RWPE2 (cell line): ENCODE results near the gene CTNND2.
"Not testable (repeated sequence)": the region's sequence is repeated elsewhere in the genome, so short reads cannot be mapped to it uniquely, and the experiment has no call there.

Experiments
- ATAC-seq: fragments of 200-7000 bp; cut with Tn5 transposase; 3 replicates; pipeline ENCODE4 v1.9.1; 2021; ENCODE audit warnings: low read depth
- DNase-seq: peaks from one replicate; pipeline ENCODE4 v3.0.0-alpha.2; 2020; ENCODE audit warnings: low spot score
- H3K27ac ChIP-seq: fragments of 450-650 bp; 2 replicates; pipeline ENCODE4 v1.5.1; 2017; ENCODE audit warnings: mild to moderate bottlenecking; ENCODE audit not compliant: poor library complexity, severe bottlenecking
- H3K27me3 ChIP-seq: fragments of 250-450 bp; sonication (Bioruptor Pico); 2 replicates; pipeline ENCODE4 v1.5.1; 2021; ENCODE audit warnings: mild to moderate bottlenecking, moderate library complexity; ENCODE audit not compliant: insufficient read depth, poor library complexity, severe bottlenecking
- H3K36me3 ChIP-seq: fragments of 250-450 bp; sonication (Bioruptor Pico); 2 replicates; pipeline ENCODE4 v1.5.1; 2020; ENCODE audit warnings: low read depth, mild to moderate bottlenecking, moderate library complexity
- H3K4me1 ChIP-seq: fragments of 250-450 bp; sonication (Bioruptor Pico); 2 replicates; pipeline ENCODE4 v1.5.1; 2021; ENCODE audit warnings: mild to moderate bottlenecking, moderate library complexity; ENCODE audit not compliant: insufficient read depth, poor library complexity, severe bottlenecking
- H3K4me3 ChIP-seq: fragments of 250-450 bp; sonication (Bioruptor Pico); 2 replicates; pipeline ENCODE4 v1.5.1; 2021; ENCODE audit warnings: mild to moderate bottlenecking, moderate library complexity; ENCODE audit not compliant: severe bottlenecking
- H3K9me3 ChIP-seq: fragments of 250-450 bp; sonication (Bioruptor Pico); 2 replicates; pipeline ENCODE4 v1.5.1; 2021; ENCODE audit warnings: mild to moderate bottlenecking, moderate library complexity; ENCODE audit not compliant: severe bottlenecking
- CTCF ChIP-seq: fragments of 450-650 bp; IDR thresholded peaks from one replicate; pipeline ENCODE4 v1.5.1; 2017; ENCODE audit warnings: mild to moderate bottlenecking, moderate library complexity; ENCODE audit not compliant: poor library complexity, severe bottlenecking

CTNND2 gene

GRCh38 chr5:11851965-11852716 lies 52.1 kb downstream of the CTNND2 start:
- H3K27me3 ChIP-seq, result no peaks in the 10 kb centered on the region
- H3K36me3 ChIP-seq, result no peaks in the 10 kb centered on the region
- H3K9me3 ChIP-seq, result no peaks in the 10 kb centered on the region
- no peak for TF ChIP-seq CTCF
- DNase-seq (no peak), ATAC-seq (no peak)
- H3K27ac ChIP-seq, result no peak overlapping the region
- H3K4me1 ChIP-seq, result no peaks in the 10 kb centered on the region
- no peak overlapping the region for H3K4me3 ChIP-seq

GRCh38 chr5:11851416-11851815 lies 52.8 kb downstream of the CTNND2 start:
- TF ChIP-seq CTCF, result no peak
- ATAC-seq (peak; percentile 88), DNase-seq (no peak)
- no peak overlapping the region for H3K27ac ChIP-seq
- no peaks in the 10 kb centered on the region for H3K9me3 ChIP-seq
- H3K27me3 ChIP-seq, result peaks cover 3% of the 10 kb centered on the region
- H3K4me3 ChIP-seq, result no peak overlapping the region
- H3K4me1 ChIP-seq, result no peaks in the 10 kb centered on the region
- H3K36me3 ChIP-seq, result no peaks in the 10 kb centered on the region

GRCh38 chr5:11828566-11828965 lies 75.7 kb downstream of the CTNND2 start:
- H3K4me1 ChIP-seq, H3K9me3 ChIP-seq, H3K27me3 ChIP-seq, H3K27ac ChIP-seq, H3K36me3 ChIP-seq, H3K4me3 ChIP-seq, ATAC-seq, DNase-seq: not testable (repeated sequence)

- H3K27me3 ChIP-seq, result no peaks in the 10 kb centered on the region
- peaks cover 2% of the 10 kb centered on the region for H3K9me3 ChIP-seq
- H3K27ac ChIP-seq, result no peak overlapping the region
- H3K4me3 ChIP-seq, result no peak overlapping the region
- no peak for DNase-seq
- no peaks in the 10 kb centered on the region for H3K4me1 ChIP-seq
- no peak for ATAC-seq
- peak; percentile 8 for TF ChIP-seq CTCF
- H3K36me3 ChIP-seq, result no peaks in the 10 kb centered on the region
Observed at GRCh38 chr5:11822598-11822997, 81.6 kb downstream of the CTNND2 start.

GRCh38 chr5:11815916-11816315 lies 88.3 kb downstream of the CTNND2 start:
- Histone ChIP-seq H3K36me3 (no peaks in the 10 kb centered on the region), H3K9me3 (no peaks in the 10 kb centered on the region), H3K4me1 (no peaks in the 10 kb centered on the region), H3K27ac (no peak overlapping the region), H3K4me3 (no peak overlapping the region), H3K27me3 (peaks cover 10% of the 10 kb centered on the region)
- TF ChIP-seq CTCF, result no peak
- ATAC-seq (no peak), DNase-seq (no peak)
